Vagina (tissue), 2 donors: Measurements from ENCODE around the gene MED12L.

Experiments
- POLR2A ChIP-seq, 2 donors: fragments of 450-650 bp; IDR thresholded peaks; one replicate each; pipeline ENCODE4 v1.6.1; 2017; ENCODE audit warnings: antibody characterized with exemption in 2 of 2, mild to moderate bottlenecking in 2 of 2, moderate library complexity in 2 of 2
- POLR2AphosphoS5 ChIP-seq, 2 donors: sonication (generic); formaldehyde crosslinking; IDR thresholded peaks; one replicate each; pipeline ENCODE4 v1.9.0; 2017; ENCODE audit warnings: antibody characterized with exemption in 2 of 2, mild to moderate bottlenecking in 2 of 2, low read depth in 1 of 2; ENCODE audit not compliant: insufficient read depth in 1 of 2
- TF ChIP-seq, protein P1 (sequence below), 3 experiments: fragments of 450-650 bp in 2 of 3; fragments of 200-600 bp in 1 of 3; sonication (generic) in 1 of 3; IDR thresholded peaks; one replicate each; pipeline ENCODE4 v1.5.1; 2017 to 2019; ENCODE audit warnings: antibody characterized with exemption in 3 of 3, mild to moderate bottlenecking in 2 of 3, moderate library complexity in 2 of 3

DNA sequence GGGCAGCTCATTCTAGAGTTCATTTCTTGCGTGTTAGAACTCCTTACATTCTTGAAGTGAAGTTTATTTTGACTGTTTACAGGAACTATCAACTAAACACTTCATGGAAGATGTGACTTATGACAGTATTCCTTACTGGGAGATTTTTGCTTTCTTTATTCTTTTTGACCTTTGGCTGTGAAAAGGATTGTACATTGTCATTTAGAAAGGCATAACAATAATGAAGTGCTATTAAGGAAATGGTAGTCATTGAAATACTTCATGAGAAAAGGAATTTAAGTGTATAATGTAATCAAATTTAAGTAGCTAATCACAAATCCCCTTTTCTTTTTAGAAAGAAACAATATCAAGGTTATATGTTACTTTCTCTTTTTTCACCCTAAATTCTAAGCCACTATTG is 181.6 kb downstream of the MED12L start:
- TF ChIP-seq, protein P1, sequence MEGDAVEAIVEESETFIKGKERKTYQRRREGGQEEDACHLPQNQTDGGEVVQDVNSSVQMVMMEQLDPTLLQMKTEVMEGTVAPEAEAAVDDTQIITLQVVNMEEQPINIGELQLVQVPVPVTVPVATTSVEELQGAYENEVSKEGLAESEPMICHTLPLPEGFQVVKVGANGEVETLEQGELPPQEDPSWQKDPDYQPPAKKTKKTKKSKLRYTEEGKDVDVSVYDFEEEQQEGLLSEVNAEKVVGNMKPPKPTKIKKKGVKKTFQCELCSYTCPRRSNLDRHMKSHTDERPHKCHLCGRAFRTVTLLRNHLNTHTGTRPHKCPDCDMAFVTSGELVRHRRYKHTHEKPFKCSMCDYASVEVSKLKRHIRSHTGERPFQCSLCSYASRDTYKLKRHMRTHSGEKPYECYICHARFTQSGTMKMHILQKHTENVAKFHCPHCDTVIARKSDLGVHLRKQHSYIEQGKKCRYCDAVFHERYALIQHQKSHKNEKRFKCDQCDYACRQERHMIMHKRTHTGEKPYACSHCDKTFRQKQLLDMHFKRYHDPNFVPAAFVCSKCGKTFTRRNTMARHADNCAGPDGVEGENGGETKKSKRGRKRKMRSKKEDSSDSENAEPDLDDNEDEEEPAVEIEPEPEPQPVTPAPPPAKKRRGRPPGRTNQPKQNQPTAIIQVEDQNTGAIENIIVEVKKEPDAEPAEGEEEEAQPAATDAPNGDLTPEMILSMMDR (IDR thresholded peaks at IDR 0.05), result no peak
- TF ChIP-seq POLR2A (IDR thresholded peaks at IDR 0.05) (no peak), POLR2AphosphoS5 (IDR thresholded peaks at IDR 0.05; ENCODE audit: insufficient read depth in 1 of 2, low read depth in 1 of 2) (no peak)
